Nucleus accumbens (tissue), 56 donors: ENCODE data around the gene SH3BGRL2.
"Not testable (repeated sequence)": the region's sequence is repeated elsewhere in the genome, so short reads cannot be mapped to it uniquely, and the experiment has no call there.

Experiments
- DNase-seq, 56 donors: peaks; one replicate each; lab custom pipeline; 2025; lab: John Stamatoyannopoulos, UW

Gene SH3BGRL2

GRCh38 chr6:79613912-79614311 is 17.2 kb upstream of the SH3BGRL2 start:
- DNase-seq: no peak

GRCh38 chr6:79614326-79615305 is 16.5 kb upstream of the SH3BGRL2 start:
- DNase-seq: no peak

GRCh38 chr6:79617518-79617941 is 13.6 kb upstream of the SH3BGRL2 start:
- DNase-seq: no peak

GRCh38 chr6:79618425-79618824 is 12.7 kb upstream of the SH3BGRL2 start:
- not testable (repeated sequence) for DNase-seq

- DNase-seq: no peak
Observed at GRCh38 chr6:79621579-79621978, 9.6 kb upstream of the SH3BGRL2 start.

- DNase-seq: no peak
Observed at GRCh38 chr6:79622364-79622763, 8.8 kb upstream of the SH3BGRL2 start.

- no peak for DNase-seq
Observed at GRCh38 chr6:79623106-79623505, 8.0 kb upstream of the SH3BGRL2 start.

GRCh38 chr6:79625746-79626145 is 5.4 kb upstream of the SH3BGRL2 start:
- no peak for DNase-seq

- no peak for DNase-seq
Observed at GRCh38 chr6:79626811-79627210, 4.3 kb upstream of the SH3BGRL2 start.

GRCh38 chr6:79627422-79627821 is 3.7 kb upstream of the SH3BGRL2 start:
- DNase-seq: no peak

- DNase-seq: no peak
Observed at GRCh38 chr6:79628466-79629288, 2.5 kb upstream of the SH3BGRL2 start.

GRCh38 chr6:79630380-79630882 is 698 bp upstream of the SH3BGRL2 start:
- no peak for DNase-seq

- DNase-seq: peak in 1 of 56 donors; percentile 65
Observed at GRCh38 chr6:79631693-79632172, 604 bp downstream of the SH3BGRL2 start.

- DNase-seq: no peak
Observed at GRCh38 chr6:79632580-79632979, 1.5 kb downstream of the SH3BGRL2 start.

- DNase-seq: no peak
Observed at GRCh38 chr6:79634491-79635231, 3.5 kb downstream of the SH3BGRL2 start.

GRCh38 chr6:79635232-79635543 is 4.1 kb downstream of the SH3BGRL2 start:
- no peak for DNase-seq

GRCh38 chr6:79636673-79637072 is 5.5 kb downstream of the SH3BGRL2 start:
- no peak for DNase-seq

- DNase-seq: peak in 1 of 56 donors; percentile 10
Observed at GRCh38 chr6:79640146-79641111, 9.3 kb downstream of the SH3BGRL2 start.

- DNase-seq: no peak
Observed at GRCh38 chr6:79646006-79646405, 14.9 kb downstream of the SH3BGRL2 start.
